K562 (cell line): ENCODE results near the gene ABCA4. TPM values are rescaled to one million over a fixed set of nuclear protein-coding genes. Genes with fewer than 3 reads are reported as not detected.

ENCODE experiments used
- KLF16 ChIP-seq: IDR thresholded peaks from 2 replicates; pipeline ENCODE4 v1.6.1; 2016; ENCODE audit warnings: antibody characterized with exemption
- MCM5 ChIP-seq: fragments of 450-650 bp; IDR thresholded peaks from 2 replicates; pipeline ENCODE4 v1.6.1; 2016; ENCODE audit warnings: low read depth
- polyA plus RNA-seq, 8 experiments: library from polyadenylated mRNA; depleted of rRNA in 4 of 8; stranded (reverse) in 5 of 8; unstranded in 3 of 8; fragments of >200 nt; fragmentation: Nextera tagmentation in 2 of 8; fragmentation: Illumina TruSeq in 1 of 8; extraction: Ambion mirVana in 2 of 8; extraction: Trizol in 1 of 8; gene quantifications; 2 replicates each; pipeline versions ENCODE4 v1.2.1 to v1.2.3, GENCODE V29; 2011 to 2014; ENCODE audit warnings: inconsistent platforms in 1 of 8, missing spikeins in 1 of 8
- total RNA-seq, 7 experiments: library from RNA; depleted of rRNA in 6 of 7; stranded (reverse); fragments of >200 nt in 6 of 7; fragmentation: Illumina TruSeq in 2 of 7; extraction: Trizol in 2 of 7; gene quantifications; 2 replicates each; pipeline versions ENCODE4 v1.2.1 to v1.2.3, GENCODE V29; 2011 to 2021; ENCODE audit warnings: low replicate concordance in 1 of 7
- TF ChIP-seq, protein P1 (sequence below), 2 experiments: fragments of 450-650 bp; formaldehyde crosslinking in 1 of 2; IDR thresholded peaks; 2 replicates each; pipeline versions ENCODE4 v1.4.0 to v1.6.1; 2014 to 2020; ENCODE audit warnings: mild to moderate bottlenecking in 2 of 2, borderline replicate concordance in 1 of 2, low read depth in 1 of 2

ABCA4 gene
- total and polyA plus RNA-seq, 9 of the 15 experiments (the other 6 are each of a cell fraction or from before 2014, with no cell fraction given) = 0.01 to 0.04 TPM; not detected in 7

DNA sequence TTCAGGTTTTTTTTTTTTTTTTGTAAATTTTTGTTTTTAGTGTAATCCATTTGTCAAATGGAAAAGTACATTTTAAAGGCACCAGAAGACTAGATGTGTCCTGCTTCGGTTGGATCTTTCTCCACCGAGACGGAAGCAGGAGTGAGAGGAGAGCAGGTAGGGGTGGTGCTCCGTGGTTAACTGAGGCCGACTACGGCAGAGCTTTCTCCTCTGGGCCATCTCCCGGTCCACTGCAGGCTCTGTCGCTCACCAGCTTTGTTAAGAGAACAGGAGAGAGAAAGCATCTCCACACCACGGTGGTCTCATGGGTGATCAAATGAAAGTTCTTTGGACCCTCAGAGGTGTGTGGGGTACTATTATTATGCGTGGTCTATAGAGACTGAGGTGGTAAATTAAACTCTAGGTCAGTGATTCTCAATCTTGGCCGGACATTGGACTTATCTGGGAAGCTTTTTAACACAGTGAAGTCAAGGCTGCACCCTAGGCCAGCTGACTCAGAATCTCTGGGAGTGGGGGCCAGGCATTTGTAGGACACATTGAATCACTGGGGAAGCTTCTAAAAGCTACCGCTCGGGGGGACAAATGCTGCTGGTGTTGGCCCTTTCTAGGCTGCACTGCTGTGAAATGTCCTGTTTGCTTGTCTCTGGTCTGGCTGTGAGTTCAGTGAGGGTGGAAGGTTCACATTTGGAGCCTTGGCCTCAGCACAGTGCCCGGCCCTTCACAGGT, 25.0 kb downstream of the ABCA4 start (continued):
- TF ChIP-seq, protein P1, sequence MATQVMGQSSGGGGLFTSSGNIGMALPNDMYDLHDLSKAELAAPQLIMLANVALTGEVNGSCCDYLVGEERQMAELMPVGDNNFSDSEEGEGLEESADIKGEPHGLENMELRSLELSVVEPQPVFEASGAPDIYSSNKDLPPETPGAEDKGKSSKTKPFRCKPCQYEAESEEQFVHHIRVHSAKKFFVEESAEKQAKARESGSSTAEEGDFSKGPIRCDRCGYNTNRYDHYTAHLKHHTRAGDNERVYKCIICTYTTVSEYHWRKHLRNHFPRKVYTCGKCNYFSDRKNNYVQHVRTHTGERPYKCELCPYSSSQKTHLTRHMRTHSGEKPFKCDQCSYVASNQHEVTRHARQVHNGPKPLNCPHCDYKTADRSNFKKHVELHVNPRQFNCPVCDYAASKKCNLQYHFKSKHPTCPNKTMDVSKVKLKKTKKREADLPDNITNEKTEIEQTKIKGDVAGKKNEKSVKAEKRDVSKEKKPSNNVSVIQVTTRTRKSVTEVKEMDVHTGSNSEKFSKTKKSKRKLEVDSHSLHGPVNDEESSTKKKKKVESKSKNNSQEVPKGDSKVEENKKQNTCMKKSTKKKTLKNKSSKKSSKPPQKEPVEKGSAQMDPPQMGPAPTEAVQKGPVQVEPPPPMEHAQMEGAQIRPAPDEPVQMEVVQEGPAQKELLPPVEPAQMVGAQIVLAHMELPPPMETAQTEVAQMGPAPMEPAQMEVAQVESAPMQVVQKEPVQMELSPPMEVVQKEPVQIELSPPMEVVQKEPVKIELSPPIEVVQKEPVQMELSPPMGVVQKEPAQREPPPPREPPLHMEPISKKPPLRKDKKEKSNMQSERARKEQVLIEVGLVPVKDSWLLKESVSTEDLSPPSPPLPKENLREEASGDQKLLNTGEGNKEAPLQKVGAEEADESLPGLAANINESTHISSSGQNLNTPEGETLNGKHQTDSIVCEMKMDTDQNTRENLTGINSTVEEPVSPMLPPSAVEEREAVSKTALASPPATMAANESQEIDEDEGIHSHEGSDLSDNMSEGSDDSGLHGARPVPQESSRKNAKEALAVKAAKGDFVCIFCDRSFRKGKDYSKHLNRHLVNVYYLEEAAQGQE (IDR thresholded peaks at IDR 0.05; ENCODE audit: borderline replicate concordance) = no peak
- TF ChIP-seq, protein P1 (CRISPR knock-in tag; IDR thresholded peaks at IDR 0.05; ENCODE audit: low read depth) = no peak
- TF ChIP-seq KLF16 (no peak), MCM5 (no peak)
